HCT116 (cell line): ENCODE data around the gene BBS4.

Experiments
- ATF3 ChIP-seq: IDR thresholded peaks from 2 replicates; pipeline ENCODE4 v1.6.1; 2012
- CTCF ChIP-seq, 3 experiments: fragments of 200-600 bp in 1 of 3; sonication (generic) in 1 of 3; IDR thresholded peaks in 2 of 3; conservative IDR thresholded peaks in 1 of 3; 2 replicates each; pipeline ENCODE4 v1.5.1; 2012 to 2017; ENCODE audit warnings: low read depth in 2 of 3, low read length in 2 of 3, antibody characterized with exemption in 1 of 3, borderline replicate concordance in 1 of 3, control low read depth in 1 of 3, mild to moderate bottlenecking in 1 of 3, mixed read lengths in 1 of 3, mixed run types in 1 of 3, moderate library complexity in 1 of 3; ENCODE audit not compliant: insufficient read depth in 1 of 3
- EZH2 ChIP-seq: fragments of 200-600 bp; sonication (generic); IDR thresholded peaks from 2 replicates; pipeline ENCODE4 v1.6.1; 2017; ENCODE audit warnings: antibody characterized with exemption, mixed run types
- EZH2phosphoT487 ChIP-seq: fragments of 200-600 bp; IDR thresholded peaks from 2 replicates; pipeline ENCODE4 v1.6.1; 2018; ENCODE audit warnings: antibody characterized with exemption, borderline replicate concordance
- POLR2A ChIP-seq: IDR thresholded peaks from 2 replicates; pipeline ENCODE4 v1.7.0; 2011; ENCODE audit warnings: borderline replicate concordance; ENCODE audit not compliant: insufficient read depth, insufficient read length; ENCODE audit errors: extremely low read depth
- POLR2AphosphoS5 ChIP-seq: IDR thresholded peaks from 2 replicates; pipeline ENCODE4 v1.6.1; 2011; ENCODE audit warnings: mild to moderate bottlenecking, low read depth, low read length, moderate library complexity
- RAD21 ChIP-seq: IDR thresholded peaks from 2 replicates; pipeline ENCODE4 v1.6.1; 2012; ENCODE audit warnings: low read depth, mild to moderate bottlenecking
- REST ChIP-seq: IDR thresholded peaks from 2 replicates; pipeline ENCODE4 v1.6.1; 2012; ENCODE audit warnings: low read depth
- SRF ChIP-seq: IDR thresholded peaks from 2 replicates; pipeline ENCODE4 v1.6.1; 2012; ENCODE audit warnings: low read depth
- YY1 ChIP-seq: IDR thresholded peaks from 2 replicates; pipeline ENCODE4 v1.6.1; 2011; ENCODE audit warnings: low read length, low read depth, moderate library complexity, mild to moderate bottlenecking; ENCODE audit not compliant: insufficient replicate concordance; ENCODE audit errors: extremely low read depth
- ZFX ChIP-seq: fragments of 450-650 bp; IDR thresholded peaks from 2 replicates; pipeline ENCODE4 v1.6.1; 2017

- TF ChIP-seq CTCF (IDR thresholded peaks at IDR 0.05 in 2 of 3, conservative IDR thresholded peaks at IDR 0.05 in 1 of 3; ENCODE audit: borderline replicate concordance in 1 of 3, insufficient read depth in 1 of 3, low read depth in 2 of 3, low read length in 2 of 3) (no peak), YY1 (no peak), EZH2phosphoT487 (no peak), SRF (no peak), ATF3 (no peak), EZH2 (no peak), ZFX (no peak), POLR2AphosphoS5 (no peak), RAD21 (no peak), REST (no peak), POLR2A (no peak)
These were observed 80.8 kb downstream of the BBS4 start for GRCh38 chr15:72766780-72767179.
